Measurements from ENCODE around the gene C1QTNF1.

C1QTNF1 gene

GRCh38 chr17:78999056-78999768 lies 24.8 kb upstream of the C1QTNF1 start:
- H3K27ac ChIP-seq, result no peak overlapping the region

GRCh38 chr17:78999947-79000395 lies 24.0 kb upstream of the C1QTNF1 start:
- DNase-seq, result no peak
- Histone ChIP-seq H3K36me3 (peaks cover 57% of the 10 kb centered on the region), H3K27me3 (ENCODE audit: insufficient read depth, low read depth, severe bottlenecking) (no peaks in the 10 kb centered on the region), H3K9me3 (ENCODE audit: severe bottlenecking) (no peaks in the 10 kb centered on the region), H3K27ac (no peak overlapping the region), H3K4me3 (ENCODE audit: low read depth, low read length) (no peak overlapping the region)
- no peak for TF ChIP-seq CTCF (IDR thresholded peaks at IDR 0.05; ENCODE audit: low read depth, low read length)

More at GRCh38 chr17:78999056-78999768, 24.8 kb upstream of the C1QTNF1 start:
- TF ChIP-seq CTCF (IDR thresholded peaks at IDR 0.05; ENCODE audit: low read depth, low read length), result no peak
- no peaks in the 10 kb centered on the region for H3K27me3 ChIP-seq (ENCODE audit: insufficient read depth, low read depth, severe bottlenecking)
- no peak overlapping the region for H3K4me3 ChIP-seq (ENCODE audit: low read depth, low read length)
- H3K36me3 ChIP-seq, result peaks cover 64% of the 10 kb centered on the region
- H3K9me3 ChIP-seq (ENCODE audit: severe bottlenecking), result no peaks in the 10 kb centered on the region
- DNase-seq, result no peak

GRCh38 chr17:79000396-79001189 lies 23.4 kb upstream of the C1QTNF1 start:
- no peak overlapping the region for H3K4me3 ChIP-seq (ENCODE audit: low read depth, low read length)
- no peak for TF ChIP-seq CTCF (IDR thresholded peaks at IDR 0.05; ENCODE audit: low read depth, low read length)
- H3K9me3 ChIP-seq (ENCODE audit: severe bottlenecking), result no peaks in the 10 kb centered on the region
- peaks cover 50% of the 10 kb centered on the region for H3K36me3 ChIP-seq
- H3K27me3 ChIP-seq (ENCODE audit: insufficient read depth, low read depth, severe bottlenecking), result no peaks in the 10 kb centered on the region
- DNase-seq, result no peak
- no peak overlapping the region for H3K27ac ChIP-seq

GRCh38 chr17:79001190-79002020 lies 22.6 kb upstream of the C1QTNF1 start:
- Histone ChIP-seq H3K9me3 (ENCODE audit: severe bottlenecking) (no peaks in the 10 kb centered on the region), H3K27ac (no peak overlapping the region), H3K27me3 (ENCODE audit: insufficient read depth, low read depth, severe bottlenecking) (no peaks in the 10 kb centered on the region), H3K4me3 (ENCODE audit: low read depth, low read length) (no peak overlapping the region), H3K36me3 (peaks cover 42% of the 10 kb centered on the region)
- DNase-seq, result no peak
- no peak for TF ChIP-seq CTCF (IDR thresholded peaks at IDR 0.05; ENCODE audit: low read depth, low read length)

GRCh38 chr17:79002291-79002690 lies 21.7 kb upstream of the C1QTNF1 start:
- Histone ChIP-seq H3K27me3 (ENCODE audit: insufficient read depth, low read depth, severe bottlenecking) (no peaks in the 10 kb centered on the region), H3K9me3 (ENCODE audit: severe bottlenecking) (no peaks in the 10 kb centered on the region), H3K36me3 (peaks cover 40% of the 10 kb centered on the region), H3K27ac (no peak overlapping the region), H3K4me3 (ENCODE audit: low read depth, low read length) (no peak overlapping the region)
- no peak for TF ChIP-seq CTCF (IDR thresholded peaks at IDR 0.05; ENCODE audit: low read depth, low read length)
- no peak for DNase-seq

All from WERI-Rb-1 (cell line).